ENCODE results near the gene NHLH2.

Gene NHLH2

GRCh38 chr1:115796897-115797296 is 44.0 kb downstream of the NHLH2 start:
- no peaks in the 10 kb centered on the region for H3F3A ChIP-seq (ENCODE audit: control insufficient read depth, insufficient read depth)
- peaks cover 4% of the 10 kb centered on the region; the same call in 1 of the 2 replicates for H3K4me1 ChIP-seq (ENCODE audit: control insufficient read depth, low read length)
- TF ChIP-seq CTCF (IDR thresholded peaks at IDR 0.05; ENCODE audit: low read depth, low read length, poor library complexity, severe bottlenecking): no peak
- no peak for TF ChIP-seq EZH2phosphoT487 (IDR thresholded peaks at IDR 0.05; ENCODE audit: borderline replicate concordance, low read length)
- H4K20me1 ChIP-seq (ENCODE audit: control insufficient read depth, insufficient read depth, low read depth, low read length): no peaks in the 10 kb centered on the region
- H3K4me2 ChIP-seq (ENCODE audit: low read length): no peak overlapping the region
- H3K9me3 ChIP-seq (ENCODE audit: control insufficient read depth, insufficient read depth, low read length): no peaks in the 10 kb centered on the region
- H3K79me2 ChIP-seq (ENCODE audit: control insufficient read depth, low read length): no peaks in the 10 kb centered on the region
- H3K4me3 ChIP-seq (ENCODE audit: low read length): no peak overlapping the region
- H3K27me3 ChIP-seq (ENCODE audit: control insufficient read depth, low read length): no peaks in the 10 kb centered on the region
- no peaks in the 10 kb centered on the region for H3K36me3 ChIP-seq (ENCODE audit: control insufficient read depth, low read length)
- H3K9me2 ChIP-seq (replicated peaks; ENCODE audit: control insufficient read depth, low read length): no peaks in the 10 kb centered on the region
- H3K27ac ChIP-seq (ENCODE audit: low read depth, low read length): no peak overlapping the region

DNA sequence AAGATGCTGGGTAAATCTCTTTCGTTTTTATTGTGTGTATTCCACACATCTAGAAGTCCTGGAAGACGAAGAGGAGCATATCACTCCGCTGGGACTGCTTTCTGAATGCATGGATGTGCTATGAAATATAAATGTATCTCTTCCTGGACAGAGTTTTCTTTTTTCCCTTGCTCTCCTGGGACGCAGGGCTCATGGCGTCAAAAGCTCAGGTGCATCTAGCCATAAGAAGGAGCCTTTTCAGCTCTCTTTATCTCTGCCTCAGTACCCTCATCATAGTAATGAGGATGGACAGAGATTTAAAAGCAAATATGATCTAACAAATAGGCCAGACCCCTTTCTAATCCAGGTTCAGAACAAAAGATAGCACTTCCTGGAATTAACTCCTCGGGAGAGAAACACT is 44.9 kb downstream of the NHLH2 start:
- Histone ChIP-seq H3K4me1 (ENCODE audit: control insufficient read depth, low read length) (no peaks in the 10 kb centered on the region), H3K4me3 (ENCODE audit: low read length) (no peak overlapping the region), H3K9me3 (ENCODE audit: control insufficient read depth, insufficient read depth, low read length) (no peaks in the 10 kb centered on the region), H3K27me3 (ENCODE audit: control insufficient read depth, low read length) (no peaks in the 10 kb centered on the region), H3K36me3 (ENCODE audit: control insufficient read depth, low read length) (no peaks in the 10 kb centered on the region), H3K4me2 (ENCODE audit: low read length) (no peak overlapping the region), H3F3A (ENCODE audit: control insufficient read depth, insufficient read depth) (no peaks in the 10 kb centered on the region), H3K79me2 (ENCODE audit: control insufficient read depth, low read length) (no peaks in the 10 kb centered on the region), H3K9me2 (replicated peaks; ENCODE audit: control insufficient read depth, low read length) (no peaks in the 10 kb centered on the region), H4K20me1 (ENCODE audit: control insufficient read depth, insufficient read depth, low read depth, low read length) (no peaks in the 10 kb centered on the region), H3K27ac (ENCODE audit: low read depth, low read length) (no peak overlapping the region)
- TF ChIP-seq CTCF (IDR thresholded peaks at IDR 0.05; ENCODE audit: low read depth, low read length, poor library complexity, severe bottlenecking): no peak
- TF ChIP-seq EZH2phosphoT487 (IDR thresholded peaks at IDR 0.05; ENCODE audit: borderline replicate concordance, low read length): no peak

- H3K27me3 ChIP-seq (ENCODE audit: control insufficient read depth, low read length): no peaks in the 10 kb centered on the region
- H4K20me1 ChIP-seq (ENCODE audit: control insufficient read depth, insufficient read depth, low read depth, low read length): no peaks in the 10 kb centered on the region
- H3K27ac ChIP-seq (ENCODE audit: low read depth, low read length): no peak overlapping the region
- H3K36me3 ChIP-seq (ENCODE audit: control insufficient read depth, low read length): no peaks in the 10 kb centered on the region
- no peaks in the 10 kb centered on the region for H3K9me3 ChIP-seq (ENCODE audit: control insufficient read depth, insufficient read depth, low read length)
- no peaks in the 10 kb centered on the region for H3F3A ChIP-seq (ENCODE audit: control insufficient read depth, insufficient read depth)
- H3K4me3 ChIP-seq (ENCODE audit: low read length): no peak overlapping the region
- H3K4me1 ChIP-seq (ENCODE audit: control insufficient read depth, low read length): no peaks in the 10 kb centered on the region
- H3K9me2 ChIP-seq (replicated peaks; ENCODE audit: control insufficient read depth, low read length): no peaks in the 10 kb centered on the region
- no peak for TF ChIP-seq CTCF (IDR thresholded peaks at IDR 0.05; ENCODE audit: low read depth, low read length, poor library complexity, severe bottlenecking)
- no peak overlapping the region for H3K4me2 ChIP-seq (ENCODE audit: low read length)
- no peaks in the 10 kb centered on the region for H3K79me2 ChIP-seq (ENCODE audit: control insufficient read depth, low read length)
Measured at GRCh38 chr1:115794976-115795639, 45.8 kb downstream of the NHLH2 start.
